Measurements from ENCODE around the gene NXPH1. TPM values are rescaled to one million over a fixed set of nuclear protein-coding genes. Genes with fewer than 3 reads are reported as not detected.

The NXPH1 gene
- total RNA-seq, 1 donor from 2014 or later, result not detected

DNA sequence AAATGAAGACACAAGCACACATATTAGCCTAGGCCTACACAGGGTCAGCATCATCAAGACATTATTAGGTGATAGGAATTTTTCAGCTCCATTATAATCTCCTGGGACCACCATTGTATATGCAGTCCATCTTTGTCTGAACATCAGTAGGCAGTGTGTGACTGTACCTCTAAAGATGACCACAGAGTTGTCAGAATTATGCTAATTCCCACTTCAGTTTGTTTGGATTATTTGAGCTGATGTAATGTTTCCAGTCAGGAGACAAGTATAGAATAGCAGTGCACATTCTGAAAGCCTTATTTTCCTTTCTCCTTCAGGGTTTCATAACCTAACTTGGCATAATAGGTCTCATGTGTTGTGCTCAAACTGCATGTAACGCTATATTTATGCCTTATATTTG, 306.4 kb downstream of the NXPH1 start:
- Mint-ChIP-seq H3K4me1 (no peaks in the 10 kb centered on the region), H3K27me3 (ENCODE audit: insufficient read depth, low read depth) (no peaks in the 10 kb centered on the region), H3K9me3 (peaks cover 7% of the 10 kb centered on the region), H3K36me3 (no peaks in the 10 kb centered on the region), H3K4me3 (no peak overlapping the region), H3K27ac (no peak overlapping the region)
- Histone ChIP-seq H3K27ac (no peak overlapping the region), H3K4me1 (no peaks in the 10 kb centered on the region), H3K9ac (no peak overlapping the region), H3K4me3 (no peak overlapping the region), H3K36me3 (no peaks in the 10 kb centered on the region), H4K20me1 (ENCODE audit: low read depth) (no peaks in the 10 kb centered on the region), H2AFZ (replicated peaks) (no peak overlapping the region), H3K9me3 (ENCODE audit: low read depth) (no peaks in the 10 kb centered on the region), H3K79me2 (ENCODE audit: low read depth) (no peaks in the 10 kb centered on the region), H3K4me2 (no peak overlapping the region), H3K27me3 (no peaks in the 10 kb centered on the region), H3F3A (ENCODE audit: low read depth) (no peaks in the 10 kb centered on the region)
- TF ChIP-seq EZH2 (IDR thresholded peaks at IDR 0.05) (no peak), EZH2phosphoT487 (IDR thresholded peaks at IDR 0.05) (no peak)
- TF ChIP-seq, protein P1, sequence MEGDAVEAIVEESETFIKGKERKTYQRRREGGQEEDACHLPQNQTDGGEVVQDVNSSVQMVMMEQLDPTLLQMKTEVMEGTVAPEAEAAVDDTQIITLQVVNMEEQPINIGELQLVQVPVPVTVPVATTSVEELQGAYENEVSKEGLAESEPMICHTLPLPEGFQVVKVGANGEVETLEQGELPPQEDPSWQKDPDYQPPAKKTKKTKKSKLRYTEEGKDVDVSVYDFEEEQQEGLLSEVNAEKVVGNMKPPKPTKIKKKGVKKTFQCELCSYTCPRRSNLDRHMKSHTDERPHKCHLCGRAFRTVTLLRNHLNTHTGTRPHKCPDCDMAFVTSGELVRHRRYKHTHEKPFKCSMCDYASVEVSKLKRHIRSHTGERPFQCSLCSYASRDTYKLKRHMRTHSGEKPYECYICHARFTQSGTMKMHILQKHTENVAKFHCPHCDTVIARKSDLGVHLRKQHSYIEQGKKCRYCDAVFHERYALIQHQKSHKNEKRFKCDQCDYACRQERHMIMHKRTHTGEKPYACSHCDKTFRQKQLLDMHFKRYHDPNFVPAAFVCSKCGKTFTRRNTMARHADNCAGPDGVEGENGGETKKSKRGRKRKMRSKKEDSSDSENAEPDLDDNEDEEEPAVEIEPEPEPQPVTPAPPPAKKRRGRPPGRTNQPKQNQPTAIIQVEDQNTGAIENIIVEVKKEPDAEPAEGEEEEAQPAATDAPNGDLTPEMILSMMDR (IDR thresholded peaks at IDR 0.05), result no peak
- no peak for DNase-seq (ENCODE audit: low spot score)

DNA sequence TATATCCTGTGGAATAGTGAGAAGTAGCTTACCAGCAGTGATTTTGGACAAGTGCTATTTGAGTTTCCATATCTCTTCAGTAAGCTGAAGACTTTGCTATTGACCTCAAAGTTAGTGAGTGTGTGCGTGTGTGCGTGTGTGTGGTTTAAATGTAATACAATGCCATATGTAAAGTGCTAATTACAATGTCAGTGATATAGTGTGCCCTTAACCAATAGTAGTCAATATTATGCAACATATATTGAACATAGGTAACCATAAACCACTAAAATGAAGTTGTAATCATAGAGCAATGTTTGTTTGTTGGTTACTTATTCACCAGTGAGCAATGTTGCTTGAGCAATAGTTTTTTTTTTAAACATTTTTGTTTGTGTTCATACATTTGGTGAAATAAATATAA, 309.4 kb downstream of the NXPH1 start:
- Histone ChIP-seq H3F3A (ENCODE audit: low read depth) (no peaks in the 10 kb centered on the region), H3K79me2 (ENCODE audit: low read depth) (no peaks in the 10 kb centered on the region), H2AFZ (replicated peaks) (no peak overlapping the region), H3K9me3 (ENCODE audit: low read depth) (no peaks in the 10 kb centered on the region), H3K4me3 (no peak overlapping the region), H3K4me2 (no peak overlapping the region), H3K27ac (no peak overlapping the region), H3K9ac (no peak overlapping the region), H3K27me3 (no peaks in the 10 kb centered on the region), H4K20me1 (ENCODE audit: low read depth) (no peaks in the 10 kb centered on the region), H3K36me3 (no peaks in the 10 kb centered on the region), H3K4me1 (peaks cover 8% of the 10 kb centered on the region)
- no peak for DNase-seq (ENCODE audit: low spot score)
- Mint-ChIP-seq H3K9me3 (no peaks in the 10 kb centered on the region), H3K36me3 (no peaks in the 10 kb centered on the region), H3K27me3 (ENCODE audit: insufficient read depth, low read depth) (no peaks in the 10 kb centered on the region), H3K27ac (no peak overlapping the region), H3K4me3 (no peak overlapping the region), H3K4me1 (no peaks in the 10 kb centered on the region)
- TF ChIP-seq, protein P1 (IDR thresholded peaks at IDR 0.05), result no peak
- TF ChIP-seq EZH2 (IDR thresholded peaks at IDR 0.05) (no peak), EZH2phosphoT487 (IDR thresholded peaks at IDR 0.05) (no peak)

DNA sequence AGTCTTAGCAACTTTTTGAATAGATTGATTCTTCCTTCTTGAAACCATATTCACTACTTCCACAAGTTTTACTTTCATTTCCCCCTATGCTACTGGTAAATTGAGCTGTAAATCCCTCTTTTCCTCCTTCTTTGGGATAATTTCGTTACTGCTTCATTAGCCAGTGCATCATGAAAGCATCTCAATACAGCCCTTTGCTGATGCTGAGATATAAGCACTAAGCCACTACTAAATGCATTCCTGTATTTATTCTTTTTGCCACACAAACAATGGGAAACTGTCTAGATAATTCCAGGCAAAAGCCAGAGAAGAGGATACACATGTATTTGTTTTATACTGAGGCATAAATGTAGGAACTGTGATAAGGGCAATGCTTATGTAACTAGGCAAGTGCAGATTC, 313.9 kb downstream of the NXPH1 start:
- no peaks in the 10 kb centered on the region for H3K36me3 ChIP-seq
- H3F3A ChIP-seq (ENCODE audit: low read depth), result no peaks in the 10 kb centered on the region
- H3K9ac ChIP-seq, result no peak overlapping the region
- Mint-ChIP-seq H3K4me1 (no peaks in the 10 kb centered on the region), H3K4me3 (no peak overlapping the region), H3K9me3 (no peaks in the 10 kb centered on the region), H3K27ac (no peak overlapping the region), H3K27me3 (ENCODE audit: insufficient read depth, low read depth) (no peaks in the 10 kb centered on the region), H3K36me3 (no peaks in the 10 kb centered on the region)
- no peaks in the 10 kb centered on the region for H4K20me1 ChIP-seq (ENCODE audit: low read depth)
- DNase-seq (ENCODE audit: low spot score), result no peak
- no peaks in the 10 kb centered on the region for H3K79me2 ChIP-seq (ENCODE audit: low read depth)
- no peak overlapping the region for H2AFZ ChIP-seq (replicated peaks)
- no peak overlapping the region for H3K27ac ChIP-seq
- H3K4me3 ChIP-seq, result no peak overlapping the region
- H3K4me2 ChIP-seq, result no peak overlapping the region
- no peaks in the 10 kb centered on the region for H3K9me3 ChIP-seq (ENCODE audit: low read depth)
- peaks cover 8% of the 10 kb centered on the region for H3K4me1 ChIP-seq
- TF ChIP-seq, protein P1 (IDR thresholded peaks at IDR 0.05), result no peak
- TF ChIP-seq EZH2phosphoT487 (IDR thresholded peaks at IDR 0.05) (no peak), EZH2 (IDR thresholded peaks at IDR 0.05) (no peak)
- H3K27me3 ChIP-seq, result no peaks in the 10 kb centered on the region
